Stimulated activated effector memory CD8-positive, alpha-beta T cell treated with anti-CD3 and anti-CD28 coated beads, Interleukin-12 subunit alpha, Interleukin-12 subunit beta, amount 100 ng/mL, for 72 hours (primary cell): ENCODE measurements around the gene DPP9.
"Not testable (repeated sequence)": the region's sequence is repeated elsewhere in the genome, so short reads cannot be mapped to it uniquely, and the experiment has no call there.

Experiments
- ATAC-seq: fragments of 150-1000 bp; cut with Tn5 transposase; 2 replicates; pipeline ENCODE4 v1.10.0; 2021
- DNase-seq, 2 donors: peaks; one replicate each; pipeline ENCODE4 v3.0.0; 2021 to 2022; ENCODE audit warnings: low spot score in 2 of 2
- H3K27ac Mint-ChIP-seq: one replicate; pipeline ENCODE4 v1.8.0; 2022; ENCODE audit warnings: mild to moderate bottlenecking, mixed read lengths
- H3K36me3 Mint-ChIP-seq: one replicate; pipeline ENCODE4 v1.8.0; 2022; ENCODE audit warnings: mild to moderate bottlenecking, mixed read lengths
- H3K4me1 Mint-ChIP-seq: one replicate; pipeline ENCODE4 v1.8.0; 2022; ENCODE audit warnings: mixed read lengths
- H3K4me3 Mint-ChIP-seq: one replicate; pipeline ENCODE4 v1.8.0; 2022; ENCODE audit warnings: mild to moderate bottlenecking, mixed read lengths
- H3K9me3 Mint-ChIP-seq: one replicate; pipeline ENCODE4 v1.8.0; 2022; ENCODE audit warnings: mixed read lengths

The DPP9 gene

DNA sequence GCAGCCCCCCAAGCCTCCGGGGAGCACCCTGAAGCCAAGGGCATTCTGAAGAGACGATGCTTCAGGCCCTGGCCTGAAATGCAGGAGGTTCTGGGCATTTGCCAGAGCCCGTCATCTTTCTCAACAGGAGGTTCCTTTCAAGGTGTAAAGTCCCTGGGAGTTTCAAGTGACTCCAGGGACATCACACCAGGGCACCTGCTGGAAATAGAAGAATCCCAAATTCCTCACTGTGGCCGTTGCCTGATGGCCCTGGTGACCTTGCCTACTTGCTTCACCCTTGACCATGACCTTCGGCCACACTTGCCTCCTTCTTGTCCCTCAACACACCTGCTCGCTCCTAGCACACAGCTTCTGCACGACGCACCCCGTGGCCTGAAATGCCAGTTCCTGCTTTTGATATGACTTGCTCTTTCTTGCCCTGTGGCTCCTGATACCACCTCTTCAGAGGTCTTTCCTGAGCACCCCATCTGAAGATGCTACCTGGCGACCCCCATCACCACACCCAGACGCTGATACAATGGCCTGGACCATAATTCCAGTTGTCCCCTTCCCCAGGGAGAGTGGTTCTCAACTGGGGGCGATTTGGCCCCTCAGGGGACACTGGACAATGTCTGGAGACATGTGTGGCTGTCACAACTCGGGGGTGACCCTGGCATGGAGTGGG, 3.5 kb downstream of the DPP9 start:
- Mint-ChIP-seq H3K36me3 (peaks cover 93% of the 10 kb centered on the region), H3K9me3 (no peaks in the 10 kb centered on the region), H3K4me1 (peaks cover 54% of the 10 kb centered on the region), H3K27ac (peak overlapping the region; percentile 86), H3K4me3 (no peak overlapping the region)
- ATAC-seq (no peak), DNase-seq (no peak)

- ATAC-seq (no peak), DNase-seq (no peak)
- no peaks in the 10 kb centered on the region for H3K9me3 Mint-ChIP-seq
- no peak overlapping the region for H3K27ac Mint-ChIP-seq
- H3K4me3 Mint-ChIP-seq = no peak overlapping the region
- H3K36me3 Mint-ChIP-seq = peaks cover 93% of the 10 kb centered on the region
- peaks cover 47% of the 10 kb centered on the region for H3K4me1 Mint-ChIP-seq
Observed at GRCh38 chr19:4719499-4719866, 4.2 kb downstream of the DPP9 start.

- Mint-ChIP-seq H3K4me3 (no peak overlapping the region), H3K36me3 (peaks cover 93% of the 10 kb centered on the region), H3K9me3 (no peaks in the 10 kb centered on the region), H3K4me1 (peaks cover 38% of the 10 kb centered on the region), H3K27ac (no peak overlapping the region)
- DNase-seq (no peak), ATAC-seq (no peak)
Observed at GRCh38 chr19:4717966-4718701, 5.5 kb downstream of the DPP9 start.

DNA sequence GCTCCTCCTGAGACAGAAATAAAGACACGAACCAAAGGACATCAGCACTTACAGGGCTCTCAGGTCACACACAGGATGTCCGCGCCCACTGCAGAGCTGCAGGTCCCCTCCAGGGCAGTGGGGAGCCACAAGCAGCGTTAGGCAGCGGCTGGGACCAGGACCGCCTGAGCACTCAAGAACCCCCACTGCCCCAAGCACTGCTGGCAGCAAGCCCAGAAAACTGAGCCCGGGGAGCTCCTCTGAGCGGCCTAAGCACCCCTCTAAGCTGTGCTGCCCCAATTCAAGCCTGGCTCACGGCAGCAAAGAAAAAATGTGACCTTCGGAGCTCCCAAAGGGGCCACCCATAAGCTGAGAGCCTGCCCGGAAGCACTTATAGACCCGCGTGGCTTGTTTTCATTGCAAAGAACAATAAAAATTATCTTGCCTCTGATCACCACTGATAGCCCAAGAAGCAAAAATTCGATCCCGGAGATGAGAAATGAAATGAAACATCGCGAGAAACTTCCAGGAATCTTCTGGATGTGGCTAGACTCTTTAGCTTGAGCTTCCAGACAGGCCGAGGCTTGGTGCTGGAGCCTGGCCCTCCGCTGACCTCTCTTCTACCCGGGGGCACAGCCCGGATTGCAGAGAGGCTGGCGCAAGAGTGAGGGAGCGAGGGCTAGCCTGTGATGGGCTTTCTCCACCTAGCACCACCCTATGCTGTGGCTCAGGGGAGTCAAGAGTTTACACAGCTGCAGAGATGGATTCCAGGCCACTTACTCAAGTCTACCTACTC, 6.3 kb downstream of the DPP9 start:
- Mint-ChIP-seq H3K4me3 (no peak overlapping the region), H3K36me3 (peaks cover 94% of the 10 kb centered on the region), H3K27ac (no peak overlapping the region), H3K9me3 (no peaks in the 10 kb centered on the region), H3K4me1 (peaks cover 30% of the 10 kb centered on the region)
- DNase-seq = no peak
- no peak for ATAC-seq

- H3K36me3 Mint-ChIP-seq = peaks cover 100% of the 10 kb centered on the region
- peaks cover 20% of the 10 kb centered on the region for H3K4me1 Mint-ChIP-seq
- H3K4me3 Mint-ChIP-seq = no peak overlapping the region
- no peaks in the 10 kb centered on the region for H3K9me3 Mint-ChIP-seq
- H3K27ac Mint-ChIP-seq = no peak overlapping the region
- DNase-seq = no peak
- ATAC-seq = no peak
Observed at GRCh38 chr19:4715529-4716221, 8.0 kb downstream of the DPP9 start.

DNA sequence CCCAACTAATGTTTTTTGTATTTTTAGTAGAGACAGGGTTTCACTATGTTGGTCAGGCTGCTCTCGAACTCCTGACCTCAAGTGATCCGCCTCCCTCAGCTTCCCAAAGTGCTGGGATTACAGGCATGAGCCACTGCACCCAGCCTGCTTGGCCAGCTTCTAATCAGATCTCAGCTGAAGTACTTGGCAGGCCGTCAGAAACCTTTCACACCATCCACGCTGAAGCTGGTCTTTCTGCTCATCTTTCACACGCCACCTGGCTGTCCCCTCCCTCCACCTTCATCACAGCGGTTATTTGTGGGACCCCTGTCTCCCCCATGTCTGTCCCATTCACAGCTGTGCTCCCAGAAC, 8.5 kb downstream of the DPP9 start:
- DNase-seq, H3K27ac Mint-ChIP-seq, ATAC-seq, H3K4me3 Mint-ChIP-seq, H3K9me3 Mint-ChIP-seq: not testable (repeated sequence)
- peaks cover 100% of the 10 kb centered on the region for H3K36me3 Mint-ChIP-seq
- peaks cover 20% of the 10 kb centered on the region for H3K4me1 Mint-ChIP-seq

GRCh38 chr19:4714016-4714415, 9.6 kb downstream of the DPP9 start:
- Mint-ChIP-seq H3K36me3 (peaks cover 97% of the 10 kb centered on the region), H3K9me3 (no peaks in the 10 kb centered on the region), H3K4me3 (no peak overlapping the region)

DNA sequence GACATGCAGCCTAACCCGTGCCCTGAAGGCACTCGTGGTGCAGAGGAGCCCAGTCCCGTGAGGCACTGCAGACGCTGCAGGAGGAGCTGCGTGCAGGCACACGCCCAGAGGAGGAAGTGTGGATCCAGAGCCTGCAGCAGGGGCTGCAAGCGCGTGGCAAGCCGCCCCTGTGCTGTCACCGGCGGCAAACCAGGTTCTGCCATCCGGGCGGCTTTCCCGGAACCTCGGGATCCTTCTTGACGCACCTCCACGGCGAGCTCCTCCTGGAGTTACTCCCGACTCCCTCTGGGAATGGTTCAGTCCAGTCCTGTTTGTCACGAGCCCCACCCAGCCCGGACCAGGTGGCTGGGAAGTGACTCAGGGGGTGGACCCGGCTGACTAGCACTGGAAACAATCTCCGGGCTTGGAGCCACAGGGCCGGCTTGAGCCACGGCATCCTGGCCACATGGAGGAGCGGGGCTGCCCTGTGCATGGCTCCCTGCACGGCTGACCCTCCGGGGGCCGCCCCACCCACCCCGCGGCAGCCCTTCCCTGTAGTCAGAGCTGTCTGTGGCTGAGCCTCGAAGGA, 10.2 kb downstream of the DPP9 start:
- Mint-ChIP-seq H3K4me3 (no peak overlapping the region), H3K27ac (no peak overlapping the region), H3K4me1 (peaks cover 34% of the 10 kb centered on the region), H3K9me3 (no peaks in the 10 kb centered on the region), H3K36me3 (peaks cover 97% of the 10 kb centered on the region)
- DNase-seq = no peak
- no peak for ATAC-seq

More at GRCh38 chr19:4714016-4714415, 9.6 kb downstream of the DPP9 start:
- H3K4me1 Mint-ChIP-seq = peaks cover 29% of the 10 kb centered on the region
- ATAC-seq (no peak), DNase-seq (no peak)
- H3K27ac Mint-ChIP-seq = no peak overlapping the region

GRCh38 chr19:4712771-4713170, 10.9 kb downstream of the DPP9 start:
- ATAC-seq = no peak
- Mint-ChIP-seq H3K27ac (no peak overlapping the region), H3K4me3 (no peak overlapping the region), H3K36me3 (peaks cover 97% of the 10 kb centered on the region), H3K4me1 (peaks cover 34% of the 10 kb centered on the region), H3K9me3 (no peaks in the 10 kb centered on the region)
- no peak for DNase-seq

DNA sequence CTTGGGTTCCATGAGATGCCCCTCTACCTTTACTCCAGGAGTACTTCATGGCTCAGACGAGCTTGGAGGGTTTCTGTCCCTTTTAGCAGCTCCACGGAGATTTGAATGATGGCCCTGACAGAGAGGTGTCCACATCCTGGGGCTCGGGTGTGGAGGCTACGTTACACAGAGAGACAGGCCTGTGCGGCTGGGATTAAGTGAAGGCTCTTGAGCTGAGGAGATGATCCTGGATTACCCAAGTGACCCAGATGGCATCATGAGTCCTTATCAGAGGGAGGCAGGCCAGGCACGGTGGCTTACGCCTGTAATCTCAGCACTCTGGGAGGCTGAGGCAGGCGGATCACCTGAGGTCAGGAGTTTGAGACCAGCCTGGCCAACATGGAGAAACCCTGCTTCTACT, 12.4 kb downstream of the DPP9 start:
- Mint-ChIP-seq H3K27ac (peak overlapping the region; percentile 93), H3K4me1 (peaks cover 34% of the 10 kb centered on the region), H3K4me3 (no peak overlapping the region)

DNA sequence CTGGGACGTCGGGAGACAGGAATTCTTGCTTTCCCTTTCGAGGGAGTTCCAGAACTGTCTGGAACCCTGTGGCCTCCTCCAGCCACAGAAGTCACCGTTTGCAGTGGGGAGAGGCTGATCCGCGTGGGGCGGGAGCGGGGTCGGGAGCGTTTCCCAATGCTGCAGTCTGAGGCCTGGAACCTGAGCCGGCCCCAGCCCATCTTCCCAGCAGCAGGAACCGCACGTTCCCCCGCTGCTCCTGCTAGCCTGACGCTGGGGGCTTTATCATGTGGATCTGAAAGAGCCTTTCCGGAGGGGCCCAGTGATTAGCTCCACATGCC, 13.4 kb downstream of the DPP9 start:
- Mint-ChIP-seq H3K4me3 (no peak overlapping the region), H3K4me1 (peaks cover 34% of the 10 kb centered on the region), H3K36me3 (peaks cover 85% of the 10 kb centered on the region), H3K9me3 (no peaks in the 10 kb centered on the region), H3K27ac (peak overlapping the region; percentile 93)
- DNase-seq (no peak), ATAC-seq (no peak)

More for the DNA sequence above, 12.4 kb downstream of the DPP9 start:
- ATAC-seq = no peak
- peaks cover 85% of the 10 kb centered on the region for H3K36me3 Mint-ChIP-seq
- no peak for DNase-seq
- no peaks in the 10 kb centered on the region for H3K9me3 Mint-ChIP-seq

- Mint-ChIP-seq H3K36me3 (peaks cover 85% of the 10 kb centered on the region), H3K4me1 (peaks cover 34% of the 10 kb centered on the region), H3K9me3 (no peaks in the 10 kb centered on the region), H3K4me3 (peak overlapping the region; percentile 26), H3K27ac (peak overlapping the region; percentile 93)
- ATAC-seq (peak; percentile 73), DNase-seq (peak in 1 of 2 donors; percentile 62)
Observed at GRCh38 chr19:4709440-4710280, 14.0 kb downstream of the DPP9 start.

GRCh38 chr19:4707956-4708650, 15.5 kb downstream of the DPP9 start:
- Mint-ChIP-seq H3K36me3 (peaks cover 84% of the 10 kb centered on the region), H3K4me1 (peaks cover 34% of the 10 kb centered on the region), H3K4me3 (no peak overlapping the region), H3K27ac (peak overlapping the region; percentile 74), H3K9me3 (no peaks in the 10 kb centered on the region)
- no peak for DNase-seq
- ATAC-seq = no peak

DNA sequence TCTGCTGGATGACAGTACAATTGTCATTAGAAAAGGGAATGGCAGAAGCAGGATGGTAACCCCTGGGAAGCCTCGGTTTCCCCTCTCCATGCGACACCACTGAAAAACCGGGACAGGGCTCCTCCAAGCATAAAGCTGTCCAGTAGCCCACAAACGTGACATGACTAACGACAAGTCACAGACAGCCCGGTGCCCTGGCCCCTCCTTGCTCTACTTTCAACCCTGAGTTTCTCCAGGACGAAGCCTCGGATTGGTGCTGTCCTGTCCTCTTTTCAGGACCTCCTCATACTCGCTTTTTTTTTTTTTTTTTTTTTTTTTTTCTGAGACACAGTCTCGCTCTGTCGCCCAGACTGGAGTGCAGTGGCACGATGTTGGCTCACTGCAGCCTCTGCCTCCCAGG, 16.3 kb downstream of the DPP9 start:
- Mint-ChIP-seq H3K36me3 (peaks cover 84% of the 10 kb centered on the region), H3K4me1 (peaks cover 34% of the 10 kb centered on the region), H3K27ac (no peak overlapping the region), H3K9me3 (no peaks in the 10 kb centered on the region), H3K4me3 (no peak overlapping the region)
- DNase-seq = no peak
- no peak for ATAC-seq
